CD1c-positive myeloid dendritic cell (primary cell): ENCODE results near the gene CHN2.
"Not testable (repeated sequence)": the region's sequence is repeated elsewhere in the genome, so short reads cannot be mapped to it uniquely, and the experiment has no call there.

Experiments
- DNase-seq: peaks from one replicate; pipeline ENCODE4 v3.0.0-alpha.2; 2016; ENCODE audit errors: extremely low spot score

CHN2 gene

DNA sequence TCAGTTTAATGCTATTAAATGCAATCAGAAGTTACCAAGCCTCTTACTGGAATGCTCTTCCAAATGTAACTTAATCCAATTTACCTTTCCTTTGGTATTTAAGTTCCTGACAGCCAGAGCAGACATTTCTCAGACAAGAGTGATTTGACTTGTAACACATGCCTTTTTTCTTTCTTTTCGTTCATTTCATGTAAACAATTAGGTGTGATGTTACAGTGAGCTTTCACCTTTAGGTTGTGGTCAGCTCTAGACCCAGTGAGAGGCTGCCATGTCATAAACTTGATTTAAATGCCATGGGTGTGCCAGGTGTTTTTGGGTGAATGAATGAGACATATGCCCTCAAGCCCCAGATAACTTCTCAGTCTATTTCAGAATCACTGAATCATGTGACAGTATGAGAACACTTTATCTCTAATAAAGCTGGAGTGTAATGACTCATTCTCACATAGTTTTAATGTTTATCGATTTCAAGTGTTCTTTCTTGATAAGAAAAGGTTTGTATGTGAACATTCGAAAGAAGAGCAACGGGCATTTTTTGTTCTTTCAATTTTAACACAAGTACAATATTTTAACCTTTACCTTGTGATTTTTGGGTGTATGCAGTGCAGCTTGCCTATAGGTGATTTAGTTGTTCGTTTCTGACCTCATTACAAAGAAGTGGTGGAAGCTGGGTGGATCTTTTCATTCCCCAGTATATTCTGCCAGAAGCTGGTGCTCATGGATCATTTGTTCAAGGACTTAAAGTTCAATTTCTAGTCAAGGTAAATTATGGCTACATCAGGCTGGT is 61.5 kb downstream of the CHN2 start:
- no peak for DNase-seq

DNA sequence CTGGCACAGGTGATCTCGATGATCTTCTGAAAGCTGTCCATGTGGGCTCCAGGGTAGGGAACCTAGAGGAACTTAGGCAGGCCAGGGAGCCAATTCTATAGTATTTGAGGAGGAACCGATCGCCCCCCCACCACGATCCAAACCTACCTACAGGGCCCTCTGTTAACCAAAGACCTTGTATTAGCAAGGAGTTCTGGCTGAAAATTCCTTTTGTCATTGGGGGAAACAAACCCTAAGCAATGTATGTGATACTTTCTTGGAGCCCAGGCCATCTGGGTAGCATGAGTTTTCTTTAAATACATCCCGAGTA is 62.1 kb downstream of the CHN2 start:
- DNase-seq = no peak

DNA sequence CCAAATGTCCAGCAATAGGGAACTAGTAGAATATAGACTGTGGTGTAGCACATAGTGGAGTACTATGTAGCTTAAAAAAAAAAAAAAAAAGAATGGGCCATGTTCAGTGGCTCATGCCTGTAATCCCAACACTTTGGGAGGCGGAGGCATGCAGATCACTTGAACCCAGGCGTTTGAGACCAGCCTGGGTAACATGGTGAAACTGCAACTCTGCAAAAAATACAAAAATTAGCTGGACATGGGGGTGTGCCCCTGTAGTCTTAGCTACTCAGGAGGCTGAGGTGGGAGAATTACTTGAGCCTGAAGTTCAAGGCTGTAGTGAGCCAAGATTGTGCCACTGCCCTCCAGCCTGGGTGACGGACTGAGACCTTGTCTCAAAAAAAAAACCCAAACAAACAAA is 64.4 kb downstream of the CHN2 start:
- DNase-seq = no peak

DNA sequence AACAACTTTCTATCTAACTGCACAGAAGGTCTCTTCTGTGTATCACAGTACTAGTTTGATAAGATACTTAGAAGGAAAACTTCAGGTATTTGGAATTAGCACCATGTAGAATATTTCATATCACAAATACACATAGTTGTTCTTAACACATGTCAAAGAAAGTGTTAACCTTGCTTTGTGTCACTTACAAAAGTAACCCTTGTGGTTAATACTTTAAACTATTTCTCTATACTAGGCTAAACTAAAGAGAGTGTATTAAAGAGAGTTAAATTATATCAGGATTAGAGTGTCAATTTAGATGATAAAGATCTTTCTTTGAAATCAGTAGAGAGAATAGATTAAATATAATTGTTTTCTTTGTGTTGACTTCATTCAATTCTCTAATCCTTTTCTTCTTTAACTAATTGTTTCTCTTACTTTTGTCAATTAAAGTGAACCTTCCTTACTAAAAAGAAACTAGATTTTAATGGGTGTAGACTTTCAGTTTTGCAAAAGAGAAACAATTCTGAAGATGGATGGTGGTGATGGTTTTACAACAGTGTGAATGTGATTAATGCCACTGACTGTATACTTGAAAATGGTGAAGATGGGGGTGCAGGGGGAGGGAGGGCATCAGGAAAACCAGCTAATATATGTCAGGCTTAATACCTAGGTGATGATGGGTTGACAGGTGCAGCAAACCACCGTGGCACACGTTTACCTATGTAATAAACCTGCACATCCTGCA is 67.8 kb downstream of the CHN2 start:
- DNase-seq = no peak

DNA sequence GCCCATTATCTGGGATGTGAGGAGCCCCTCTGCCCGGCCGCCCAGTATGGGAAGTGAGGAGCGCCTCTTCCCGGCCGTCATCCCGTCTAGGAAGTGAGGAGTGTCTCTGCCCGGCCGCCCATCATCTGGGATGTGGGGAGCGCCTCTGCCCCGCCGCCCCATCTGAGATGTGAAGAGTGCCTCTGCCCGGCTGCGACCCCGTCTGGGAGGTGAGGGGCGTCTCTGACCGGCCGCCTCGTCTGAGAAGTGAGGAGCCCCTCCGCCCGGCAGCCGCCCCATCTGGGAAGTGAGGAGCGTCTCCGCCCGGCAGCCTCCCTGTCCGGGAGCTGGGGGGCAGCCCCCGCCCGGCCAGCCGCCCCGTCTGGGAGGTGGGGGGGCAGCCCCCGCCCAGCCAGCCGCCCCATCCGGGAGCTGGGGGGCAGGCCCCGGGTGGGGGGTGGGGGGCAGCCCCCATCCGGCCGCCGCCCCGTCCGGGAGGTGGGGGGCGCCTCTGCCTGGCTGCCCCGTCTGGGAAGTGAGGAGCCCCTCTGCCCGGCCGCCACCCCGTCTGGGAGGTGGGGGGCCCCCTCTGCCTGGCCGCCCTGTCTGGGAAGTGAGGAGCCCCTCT is 69.1 kb downstream of the CHN2 start:
- not testable (repeated sequence) for DNase-seq

DNA sequence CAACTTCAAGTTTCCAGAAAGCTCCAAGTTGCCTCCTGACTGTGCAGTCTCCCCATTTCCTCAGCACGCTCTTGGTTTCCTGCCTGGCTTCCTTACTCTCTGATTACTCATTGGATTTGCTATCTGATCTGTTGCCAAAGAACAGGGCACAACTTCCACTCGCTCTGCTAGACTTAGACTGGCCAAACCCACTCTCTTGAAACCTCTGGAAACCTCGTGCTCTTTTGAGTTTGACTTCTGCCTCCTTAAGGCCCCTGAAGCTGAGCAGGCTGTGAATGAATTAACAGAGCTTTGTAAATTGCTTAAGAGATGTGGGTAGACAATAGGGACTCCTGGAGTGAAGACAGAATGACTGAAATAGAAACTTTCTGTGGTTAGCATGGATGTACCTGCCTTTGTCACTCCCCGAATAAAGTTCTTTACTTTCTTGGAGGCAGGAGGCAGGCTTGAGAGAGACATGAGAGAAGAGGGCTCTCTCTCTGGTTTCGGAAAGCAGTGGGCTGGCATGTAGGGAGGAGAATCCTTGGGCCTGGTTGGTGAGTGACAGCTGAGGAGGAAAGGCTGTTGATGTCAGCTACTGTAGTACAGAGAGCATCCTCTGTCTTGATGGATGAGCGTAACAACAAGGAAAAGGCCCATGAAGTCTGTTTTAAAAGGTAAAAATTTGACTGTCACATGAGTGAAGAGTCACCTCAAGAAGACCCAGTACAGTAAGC is 70.8 kb downstream of the CHN2 start:
- peak; percentile 65 for DNase-seq

DNA sequence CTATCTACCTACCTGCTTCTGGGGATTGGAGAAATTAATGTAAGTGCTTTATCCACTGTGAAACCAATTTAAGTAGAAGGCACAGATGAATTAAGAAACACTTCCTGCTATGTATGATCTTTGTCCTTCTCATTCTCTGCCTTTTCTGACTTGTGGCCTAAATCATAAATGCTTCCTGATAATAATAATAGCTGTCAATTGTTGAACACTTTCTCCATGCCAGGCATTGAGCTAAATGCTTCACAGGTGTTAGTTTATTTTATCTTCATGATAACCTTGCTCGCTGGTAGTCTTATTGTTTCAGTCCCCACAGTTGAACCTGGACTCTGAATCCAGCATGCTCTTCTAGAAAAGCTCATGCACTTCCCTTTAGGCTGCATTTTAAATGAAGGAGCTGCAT is 75.4 kb downstream of the CHN2 start:
- no peak for DNase-seq

DNA sequence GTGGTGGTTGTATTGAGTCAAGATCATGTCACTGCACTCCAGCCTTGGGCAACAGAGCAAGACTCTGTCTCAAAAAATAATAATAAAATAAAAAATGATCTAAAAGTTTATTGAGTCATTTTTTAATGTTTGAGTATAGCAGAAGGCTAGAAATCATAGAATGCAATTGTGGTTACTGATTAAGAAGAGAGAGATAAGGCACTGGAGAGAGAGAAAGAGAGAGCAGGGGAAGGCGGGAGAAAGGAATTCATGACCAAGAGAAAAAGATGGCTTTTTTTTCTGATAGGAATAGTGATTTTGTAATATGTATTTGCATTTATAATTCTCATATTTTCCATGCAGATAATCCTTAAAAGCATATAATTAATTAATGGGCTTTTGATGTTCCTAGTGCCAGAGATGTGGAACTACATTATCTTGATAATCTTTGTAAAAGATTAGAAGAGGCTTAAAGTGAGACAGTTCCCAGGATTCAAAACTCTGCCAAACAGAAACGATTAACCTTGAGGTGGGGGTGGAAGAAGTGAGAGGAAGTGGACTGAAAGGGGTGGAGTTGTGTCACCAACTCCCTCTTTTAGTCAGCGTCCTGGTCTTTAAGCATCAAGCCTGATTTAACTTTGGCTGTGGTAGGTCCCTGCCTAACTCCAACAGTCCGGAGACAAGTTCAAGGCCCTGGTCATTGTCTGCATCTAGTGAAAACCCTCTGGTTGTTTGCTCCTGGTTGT is 76.2 kb downstream of the CHN2 start:
- peak; percentile 69 for DNase-seq

DNA sequence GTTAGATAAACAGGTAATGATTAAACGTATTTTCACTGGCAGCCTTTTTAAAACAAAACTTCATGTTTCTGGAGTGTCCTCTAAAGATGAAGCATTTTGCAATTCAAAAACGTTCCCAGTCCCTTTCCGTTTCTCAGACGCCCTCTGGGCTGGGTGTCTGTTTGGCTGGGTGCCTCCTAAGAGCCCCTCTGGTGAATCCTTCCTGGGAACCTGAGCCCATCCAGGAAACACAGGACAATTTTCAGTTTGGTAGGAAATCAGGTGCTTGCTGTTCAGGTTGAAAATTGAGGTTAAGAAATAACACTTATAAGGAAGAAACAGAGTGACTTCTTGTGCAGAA is 76.7 kb downstream of the CHN2 start:
- DNase-seq = no peak

DNA sequence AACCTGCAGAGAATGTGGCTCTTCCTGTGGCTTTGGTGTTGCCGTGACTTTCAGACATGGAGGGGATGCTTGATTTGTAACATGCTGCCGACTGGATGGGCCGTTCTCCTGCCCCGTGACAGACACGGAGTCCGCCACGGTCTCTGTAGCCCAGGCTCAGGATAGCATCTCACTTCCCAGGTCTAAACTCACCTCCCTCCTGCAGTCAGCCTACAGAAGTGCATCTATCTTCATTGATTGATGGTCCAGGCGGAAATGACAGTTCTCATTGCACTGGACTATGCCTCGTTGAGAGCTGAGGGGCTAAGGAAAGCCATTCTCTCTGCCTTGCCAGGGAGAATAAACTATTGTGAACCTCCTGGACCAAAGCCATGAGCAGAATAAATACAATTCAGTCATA is 77.5 kb downstream of the CHN2 start:
- DNase-seq = no peak

DNA sequence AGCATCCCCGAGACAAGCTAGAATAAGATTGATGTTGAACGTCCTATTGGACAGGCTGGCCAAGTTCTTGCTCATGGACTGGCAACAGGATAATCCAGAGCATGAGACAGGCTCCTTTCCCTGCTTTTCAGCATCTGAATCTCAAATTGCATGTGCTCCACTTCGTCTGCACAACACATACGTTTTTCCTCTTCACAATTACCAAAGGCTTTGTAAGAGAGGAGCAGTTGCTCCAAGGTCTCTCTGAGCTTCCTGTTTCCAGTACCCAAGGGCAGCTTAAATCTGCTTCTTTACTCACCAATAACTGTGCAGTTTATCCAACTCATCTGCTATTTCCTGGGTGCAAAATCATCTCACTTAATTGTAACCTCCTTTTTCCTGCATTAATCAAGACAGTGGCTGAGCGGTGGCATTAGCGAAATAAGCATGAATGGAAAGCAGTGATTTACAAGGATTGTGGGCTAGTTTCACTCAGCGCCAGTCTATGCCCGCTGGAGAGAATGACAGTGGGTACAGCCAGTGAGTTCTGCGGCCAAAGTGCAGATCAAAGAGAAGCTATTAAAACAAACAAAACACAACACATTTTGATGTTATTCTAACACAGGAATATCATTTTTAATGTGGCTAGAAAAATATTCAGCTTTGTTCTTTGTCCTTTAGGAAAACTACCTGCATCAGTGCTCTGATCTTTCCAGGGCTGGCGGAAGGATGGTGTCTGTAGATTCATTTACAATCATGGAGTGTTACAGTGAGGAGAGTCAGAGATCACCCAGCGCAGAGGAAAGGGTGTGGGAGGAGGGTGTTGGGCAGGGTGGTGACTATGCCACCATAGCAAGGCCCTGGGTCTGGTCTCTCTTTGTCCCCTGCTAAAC is 79.8 kb downstream of the CHN2 start:
- peak; percentile 14 for DNase-seq

DNA sequence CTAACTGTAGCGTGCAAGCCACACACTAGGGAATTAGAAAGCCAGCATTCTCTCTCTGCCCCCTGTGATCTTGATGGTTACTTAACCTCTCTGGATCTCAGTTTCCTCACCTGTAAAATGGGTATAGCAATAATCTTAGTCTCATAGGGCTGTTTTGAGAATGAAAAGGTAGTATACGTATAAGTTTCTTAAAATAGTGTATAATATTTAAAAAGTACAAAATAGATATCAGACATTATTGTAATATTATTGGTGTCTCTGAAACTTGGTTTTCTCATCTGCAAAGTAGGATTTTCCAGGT is 80.4 kb downstream of the CHN2 start:
- no peak for DNase-seq

DNA sequence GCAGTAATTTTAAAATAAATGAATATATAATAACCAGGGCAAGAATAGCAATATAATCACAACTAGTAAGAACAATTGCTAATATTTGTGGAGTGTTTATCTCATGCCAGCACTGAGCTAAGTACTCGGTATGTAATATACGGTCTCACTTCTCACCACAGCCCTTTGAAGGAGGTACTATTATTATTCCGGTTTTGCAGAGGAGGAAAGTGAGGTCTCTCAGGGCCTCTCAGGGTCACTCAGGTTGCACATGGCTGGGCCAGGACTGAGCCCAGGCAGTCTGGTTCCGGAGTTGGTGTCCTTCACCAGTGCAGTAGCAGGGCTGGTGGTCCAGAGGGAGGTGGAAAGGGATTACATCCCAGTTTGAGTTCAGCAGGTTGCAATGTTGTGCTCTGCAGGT is 80.9 kb downstream of the CHN2 start:
- no peak for DNase-seq

DNA sequence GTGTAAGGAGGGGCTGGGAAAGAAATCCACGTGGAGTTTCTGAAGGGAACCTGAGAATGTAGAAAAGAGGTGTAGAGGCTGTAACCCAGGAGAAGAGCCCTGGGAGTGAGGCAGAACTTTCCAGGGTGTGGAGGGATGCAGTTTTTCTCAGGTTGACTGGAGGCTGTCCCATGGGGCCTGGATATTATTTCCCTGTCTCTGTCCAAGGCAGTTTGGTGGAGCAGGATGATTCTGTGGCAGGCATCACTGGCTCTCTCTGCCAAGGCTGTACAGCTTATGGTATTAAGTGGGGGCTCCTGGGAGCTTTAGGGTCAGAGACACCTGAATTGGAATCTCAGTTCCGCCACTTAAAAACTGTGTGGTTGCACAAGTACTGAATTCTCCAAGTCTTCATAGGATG is 81.6 kb downstream of the CHN2 start:
- no peak for DNase-seq

DNA sequence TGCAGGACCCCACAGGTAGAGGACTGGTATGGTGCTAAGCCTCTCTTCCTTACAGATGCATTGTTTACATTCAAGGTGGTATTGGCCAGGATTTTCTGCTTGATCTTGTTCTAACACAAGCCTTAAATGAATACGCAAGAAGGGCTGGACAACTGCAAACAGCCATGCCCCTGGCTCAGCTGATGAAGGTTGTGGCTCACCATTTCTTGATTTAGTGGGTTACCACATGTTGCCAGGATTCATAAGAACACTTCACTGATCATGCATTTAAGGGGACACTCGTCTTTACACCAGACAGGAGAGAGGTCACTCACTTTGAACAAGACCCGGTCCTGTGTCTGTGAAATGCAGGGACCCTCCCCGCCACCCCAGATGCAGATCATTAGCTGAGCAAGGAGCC is 82.2 kb downstream of the CHN2 start:
- DNase-seq = no peak

DNA sequence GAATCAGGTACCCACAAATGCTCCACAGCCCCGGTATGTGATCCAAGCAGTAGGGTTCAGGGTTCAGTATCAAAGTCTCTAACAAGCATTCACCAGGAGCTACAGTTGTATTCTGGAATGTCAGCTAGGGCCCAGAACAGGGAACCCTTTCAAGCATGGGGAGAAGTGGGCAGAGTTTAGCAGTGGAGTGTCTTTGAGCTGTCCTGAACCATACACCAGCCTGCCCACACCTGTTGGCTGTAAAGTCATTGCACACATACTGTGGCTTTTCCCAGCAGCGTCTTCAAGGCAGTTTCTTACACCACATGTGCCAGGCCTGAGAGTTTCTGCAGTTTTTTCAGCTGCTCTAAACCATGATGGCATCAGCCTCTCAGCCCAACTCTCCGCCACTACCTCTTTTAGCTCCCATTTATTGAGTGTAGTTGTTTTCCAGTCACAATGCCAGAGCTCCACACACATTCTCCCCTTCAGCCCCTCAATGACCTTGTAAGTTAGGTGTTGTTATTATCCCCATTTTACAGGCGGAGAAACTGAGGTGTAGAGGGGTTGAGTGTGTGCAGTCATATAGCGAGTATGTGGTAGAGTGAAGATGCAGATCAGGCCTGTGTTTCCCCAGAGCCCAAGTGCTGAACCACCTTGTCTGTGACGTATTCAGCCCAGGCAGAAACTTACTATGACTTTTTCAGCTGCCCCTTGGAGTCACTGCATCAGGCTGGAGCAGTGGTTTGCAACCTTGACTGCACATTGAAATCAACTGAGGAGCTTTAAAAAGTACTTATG is 83.1 kb downstream of the CHN2 start:
- no peak for DNase-seq

DNA sequence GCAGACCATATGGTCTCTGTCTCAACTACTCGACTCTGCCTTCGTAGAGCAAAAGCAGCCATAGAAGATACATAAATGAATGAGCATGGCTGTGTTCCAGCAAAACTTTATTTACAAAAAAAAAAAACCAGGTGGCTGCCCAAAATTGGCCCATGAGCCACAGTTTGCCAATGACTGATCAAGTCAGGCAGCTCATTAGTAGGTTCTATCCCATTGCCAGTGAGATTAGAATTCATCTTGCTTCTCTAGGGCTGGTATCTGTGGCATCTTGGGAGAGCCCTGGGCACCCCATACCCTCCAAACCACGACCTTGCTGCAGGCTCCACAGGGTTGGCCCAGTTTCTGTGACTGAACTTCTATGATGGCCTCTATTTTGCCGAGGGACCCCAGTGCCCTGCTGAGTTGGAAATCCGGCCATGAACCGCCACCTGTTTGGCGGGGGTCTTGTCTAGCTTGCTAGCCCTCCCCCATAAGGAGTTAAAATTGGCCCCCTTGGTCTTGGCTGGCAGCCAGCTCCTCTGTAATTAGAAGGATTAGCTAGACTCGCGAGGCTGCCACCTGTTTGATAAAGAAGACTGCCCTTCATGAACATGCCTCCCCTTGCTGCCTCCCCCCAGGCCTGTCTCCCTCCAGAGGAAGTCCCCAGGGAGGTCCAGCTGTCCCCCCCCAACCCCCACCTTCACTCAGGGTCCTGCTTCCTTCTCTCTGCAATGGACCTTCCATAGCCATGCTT is 83.9 kb downstream of the CHN2 start:
- no peak for DNase-seq

DNA sequence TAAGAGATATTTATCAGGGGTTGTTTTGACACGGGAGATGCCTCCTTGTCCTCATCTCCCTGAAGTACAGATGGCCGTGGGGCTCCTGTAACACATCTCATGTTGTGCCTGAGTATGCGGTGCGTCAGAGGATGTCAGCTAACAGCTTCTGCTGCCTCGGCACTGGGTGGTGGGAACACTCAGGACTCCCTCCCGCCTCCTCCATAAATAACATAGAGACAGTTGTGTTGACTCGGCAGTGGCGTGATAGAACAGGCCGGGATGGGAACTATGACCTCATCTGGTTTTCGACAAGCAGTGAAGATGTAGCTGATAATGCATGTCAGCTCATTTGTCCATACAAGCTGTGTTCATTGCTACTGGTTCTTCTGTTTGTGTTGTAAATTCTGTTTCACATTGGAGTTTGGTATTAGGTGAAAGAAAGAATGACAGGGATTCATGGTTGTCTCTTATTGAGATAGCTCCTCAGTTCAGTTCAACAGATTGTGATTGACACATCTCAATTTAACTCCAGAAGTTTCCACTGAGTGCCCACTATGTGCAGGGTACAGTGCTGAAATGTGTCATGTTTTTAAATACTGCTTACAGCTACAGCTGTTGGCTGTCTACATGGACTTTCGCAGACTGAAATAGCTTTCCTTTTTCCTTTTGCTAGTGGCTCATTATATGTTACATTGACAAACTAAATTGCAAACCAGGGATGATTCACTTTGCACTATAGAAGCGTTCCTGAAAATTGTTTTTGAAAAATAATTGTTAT is 87.4 kb downstream of the CHN2 start:
- DNase-seq = no peak

DNA sequence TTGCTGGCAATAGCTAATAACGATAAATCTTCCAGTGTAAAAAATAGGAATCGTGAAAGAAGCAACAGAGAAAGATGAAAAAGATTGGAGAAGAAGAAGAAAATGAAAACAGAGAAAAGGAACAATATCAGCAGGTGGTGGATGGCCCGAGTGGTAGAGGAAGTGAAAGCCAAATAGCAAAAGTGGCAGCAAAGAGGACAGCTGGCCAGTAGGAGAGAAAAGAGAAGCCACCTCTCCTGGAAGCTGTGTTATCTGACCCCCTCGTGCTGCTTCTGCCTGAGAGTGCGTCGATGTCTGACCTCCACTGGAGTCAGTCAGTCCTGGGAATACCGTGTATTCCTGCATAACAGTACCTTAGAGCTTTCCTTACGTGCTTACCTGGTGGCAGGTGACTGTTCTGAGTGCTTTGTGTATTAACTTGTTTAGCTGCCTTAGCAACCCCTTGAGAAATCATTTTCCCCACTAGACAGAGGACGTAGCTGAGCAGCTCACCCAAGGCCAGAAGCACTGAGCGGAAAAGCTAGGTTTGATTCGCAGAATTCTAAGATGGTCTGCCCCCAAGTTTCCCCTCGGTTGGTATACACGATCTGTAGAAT is 88.3 kb downstream of the CHN2 start:
- DNase-seq = peak; percentile 48
